SHP77 treated with DMSO at 0.1 percent for 48 hours (cell line): Measurements from ENCODE around the gene UPF1.

Experiments used
- DNase-seq: peaks from one replicate; lab custom pipeline; 2025; lab: John Stamatoyannopoulos, UW

Gene UPF1

DNA sequence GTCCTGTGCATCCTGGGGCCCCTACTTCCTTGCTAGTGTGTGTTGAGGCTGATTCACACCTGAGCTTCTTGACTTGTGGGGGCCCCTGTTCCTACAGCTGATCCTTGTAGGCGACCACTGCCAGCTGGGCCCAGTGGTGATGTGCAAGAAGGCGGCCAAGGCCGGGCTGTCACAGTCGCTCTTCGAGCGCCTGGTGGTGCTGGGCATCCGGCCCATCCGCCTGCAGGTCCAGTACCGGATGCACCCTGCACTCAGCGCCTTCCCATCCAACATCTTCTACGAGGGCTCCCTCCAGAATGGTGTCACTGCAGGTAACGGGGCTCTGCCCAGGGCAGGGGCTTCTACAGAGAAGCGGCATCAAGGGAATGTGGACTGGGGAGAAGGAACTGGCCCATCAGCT lies 25.5 kb downstream of the UPF1 start:
- DNase-seq: no peak

DNA sequence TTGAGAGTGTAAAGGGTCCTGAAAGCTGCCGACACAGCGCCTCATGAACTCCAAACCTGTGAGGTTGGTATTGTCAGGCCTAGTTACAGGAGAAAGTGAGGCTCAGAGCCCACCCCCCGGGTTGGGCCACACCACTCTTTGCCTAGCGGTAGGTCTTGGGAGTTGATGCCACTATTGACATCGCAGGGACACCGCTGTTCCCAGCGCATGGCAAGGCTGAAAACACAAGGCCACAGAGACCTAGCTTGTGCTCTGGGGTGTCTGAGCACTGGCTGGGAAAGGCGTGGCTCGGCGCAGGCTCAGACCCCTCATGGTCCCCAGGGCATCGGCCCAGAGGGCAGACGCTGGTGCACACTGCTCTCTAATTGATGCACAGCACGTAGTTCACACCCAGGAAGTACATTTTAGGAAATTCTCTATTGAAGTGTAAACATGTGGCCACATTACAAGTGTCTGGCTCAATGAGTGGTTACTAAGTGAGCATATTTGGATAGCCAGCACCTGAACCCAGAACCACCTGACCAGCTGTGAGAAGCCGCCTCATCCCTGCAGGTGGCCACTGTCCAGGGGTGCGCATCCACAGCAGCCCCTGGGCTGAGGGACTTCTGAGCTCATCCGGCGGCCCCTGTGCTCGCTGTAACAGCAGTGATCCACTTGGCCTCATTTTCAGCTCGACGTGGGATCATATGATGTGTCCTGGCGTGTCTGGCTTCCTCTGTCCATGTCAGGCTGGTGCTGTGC lies 27.3 kb downstream of the UPF1 start:
- DNase-seq: no peak

DNA sequence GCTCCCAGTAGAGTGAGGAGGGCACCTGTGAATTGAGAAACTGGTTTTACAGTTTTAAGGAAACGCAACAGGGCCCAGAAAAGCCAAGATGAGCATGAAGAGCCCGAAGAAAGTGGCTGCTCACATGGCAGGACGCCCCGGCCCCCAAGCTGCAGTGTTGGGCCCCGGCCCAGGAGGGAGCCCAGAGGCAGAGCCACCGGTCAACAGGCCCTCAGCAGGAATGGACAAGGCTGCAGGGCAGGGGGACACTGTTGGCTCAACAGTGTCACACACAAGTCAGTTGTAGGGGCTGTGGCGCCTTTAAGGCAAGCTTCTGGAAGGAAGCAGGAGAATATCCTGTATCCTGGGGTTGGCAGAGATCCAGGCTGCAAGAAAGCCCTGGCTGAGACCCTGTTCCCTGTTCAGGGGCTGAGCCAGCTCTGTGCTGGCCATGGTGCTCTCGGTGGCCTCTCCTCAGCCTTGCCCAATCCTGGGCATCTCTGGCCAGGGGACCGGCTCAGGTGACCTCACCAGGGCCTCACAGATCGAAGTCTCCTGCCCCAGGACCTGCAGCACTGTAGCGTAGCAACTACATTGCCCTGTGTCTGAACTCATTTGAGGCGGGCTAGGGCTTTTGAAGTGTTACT lies 28.0 kb downstream of the UPF1 start:
- DNase-seq: no peak

DNA sequence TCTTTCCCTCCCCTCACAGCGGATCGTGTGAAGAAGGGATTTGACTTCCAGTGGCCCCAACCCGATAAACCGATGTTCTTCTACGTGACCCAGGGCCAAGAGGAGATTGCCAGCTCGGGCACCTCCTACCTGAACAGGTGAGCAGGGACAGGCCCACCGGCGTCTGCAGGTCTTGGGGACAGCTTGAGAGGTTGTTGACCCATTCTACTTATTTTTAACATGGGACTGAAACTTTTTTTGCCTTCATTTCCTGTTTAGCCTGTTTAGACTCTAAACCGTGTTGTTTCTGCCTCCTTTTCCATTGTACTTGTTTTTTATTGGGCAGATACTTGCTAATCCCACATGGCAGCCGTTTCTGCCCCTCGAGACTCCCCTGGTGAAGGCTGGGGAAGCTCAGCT lies 28.5 kb downstream of the UPF1 start:
- no peak for DNase-seq

DNA sequence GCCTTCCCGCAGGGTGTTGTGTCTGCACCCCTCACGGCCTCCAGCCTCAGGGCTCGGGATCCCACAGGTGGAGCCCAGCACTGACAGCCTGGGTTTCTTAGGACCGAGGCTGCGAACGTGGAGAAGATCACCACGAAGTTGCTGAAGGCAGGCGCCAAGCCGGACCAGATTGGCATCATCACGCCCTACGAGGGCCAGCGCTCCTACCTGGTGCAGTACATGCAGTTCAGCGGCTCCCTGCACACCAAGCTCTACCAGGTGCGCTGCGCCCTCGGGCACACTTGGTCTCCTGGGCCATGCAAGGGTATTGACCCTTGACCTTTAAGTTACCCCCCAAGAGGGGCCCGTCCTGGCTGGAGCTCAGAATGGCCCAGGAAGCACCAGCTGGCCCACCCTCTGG lies 29.0 kb downstream of the UPF1 start:
- DNase-seq: no peak

DNA sequence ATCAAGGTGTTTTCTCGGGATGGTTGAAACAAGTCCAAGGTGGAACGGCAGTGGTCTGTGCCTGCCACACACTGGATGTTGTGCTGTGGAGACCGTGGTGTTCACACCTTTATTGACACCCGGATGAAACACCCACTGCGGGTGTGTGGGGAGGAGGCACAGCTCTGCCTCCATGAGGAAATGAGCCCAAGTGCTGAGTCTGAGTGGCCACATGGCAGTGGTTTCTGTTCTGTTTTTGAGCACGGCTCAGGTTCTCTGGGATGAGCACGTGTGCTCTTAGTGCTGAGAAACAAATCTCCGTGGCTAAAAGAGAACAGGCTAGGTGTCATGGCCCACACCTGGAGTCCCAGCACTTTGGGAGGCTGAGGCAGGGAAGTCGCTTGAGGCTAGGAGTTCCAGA lies 29.5 kb downstream of the UPF1 start:
- no peak for DNase-seq

DNA sequence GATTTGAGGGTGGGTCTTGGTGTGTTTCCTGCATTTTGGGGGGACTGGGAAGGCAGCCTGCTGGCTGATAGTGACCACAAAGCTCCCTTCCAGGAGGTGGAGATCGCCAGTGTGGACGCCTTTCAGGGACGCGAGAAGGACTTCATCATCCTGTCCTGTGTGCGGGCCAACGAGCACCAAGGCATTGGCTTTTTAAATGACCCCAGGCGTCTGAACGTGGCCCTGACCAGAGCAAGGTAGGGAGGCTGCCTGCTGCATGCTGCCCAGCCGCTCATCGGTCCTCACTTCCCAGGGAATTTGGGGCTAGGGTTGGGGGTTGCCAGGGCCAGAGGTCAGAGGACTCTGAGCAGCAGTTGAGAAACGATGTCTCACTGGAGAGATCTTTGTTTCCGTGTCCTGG lies 30.2 kb downstream of the UPF1 start:
- no peak for DNase-seq

DNA sequence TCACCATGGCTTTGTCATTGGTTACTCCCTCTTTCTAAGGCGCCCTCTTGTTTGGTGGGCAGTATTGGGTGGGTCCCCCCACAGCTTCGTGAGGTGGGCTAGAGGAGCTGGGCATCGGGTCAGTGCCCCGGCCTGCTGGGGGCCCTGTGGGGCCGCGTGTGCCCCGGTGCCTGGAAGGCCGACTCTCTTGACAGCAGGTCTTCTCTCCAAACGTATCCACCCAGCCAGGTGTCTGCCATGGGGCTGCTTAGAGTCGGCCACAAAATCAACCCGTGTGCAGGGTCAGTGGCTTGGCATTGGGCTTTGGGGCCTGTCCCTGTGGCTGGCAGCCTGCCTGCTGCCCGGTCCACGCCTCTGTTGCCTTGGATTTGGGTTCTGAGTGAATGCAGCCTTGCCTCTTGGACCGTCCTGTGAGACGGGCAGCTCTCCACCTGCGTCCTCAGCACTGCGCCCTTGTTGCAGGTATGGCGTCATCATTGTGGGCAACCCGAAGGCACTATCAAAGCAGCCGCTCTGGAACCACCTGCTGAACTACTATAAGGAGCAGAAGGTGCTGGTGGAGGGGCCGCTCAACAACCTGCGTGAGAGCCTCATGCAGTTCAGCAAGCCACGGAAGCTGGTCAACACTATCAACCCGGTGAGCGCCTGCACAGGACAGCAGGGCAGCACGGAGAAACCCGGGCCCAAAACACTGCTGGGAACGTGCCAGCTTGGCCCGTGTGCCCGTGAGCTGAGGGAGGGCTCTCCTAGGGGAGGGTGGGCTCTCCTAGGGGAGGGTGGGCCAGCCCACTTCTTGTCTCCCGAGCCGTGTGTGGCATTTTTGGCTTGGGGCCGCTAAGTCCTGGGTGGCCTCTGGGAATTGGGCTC lies 31.4 kb downstream of the UPF1 start:
- no peak for DNase-seq

DNA sequence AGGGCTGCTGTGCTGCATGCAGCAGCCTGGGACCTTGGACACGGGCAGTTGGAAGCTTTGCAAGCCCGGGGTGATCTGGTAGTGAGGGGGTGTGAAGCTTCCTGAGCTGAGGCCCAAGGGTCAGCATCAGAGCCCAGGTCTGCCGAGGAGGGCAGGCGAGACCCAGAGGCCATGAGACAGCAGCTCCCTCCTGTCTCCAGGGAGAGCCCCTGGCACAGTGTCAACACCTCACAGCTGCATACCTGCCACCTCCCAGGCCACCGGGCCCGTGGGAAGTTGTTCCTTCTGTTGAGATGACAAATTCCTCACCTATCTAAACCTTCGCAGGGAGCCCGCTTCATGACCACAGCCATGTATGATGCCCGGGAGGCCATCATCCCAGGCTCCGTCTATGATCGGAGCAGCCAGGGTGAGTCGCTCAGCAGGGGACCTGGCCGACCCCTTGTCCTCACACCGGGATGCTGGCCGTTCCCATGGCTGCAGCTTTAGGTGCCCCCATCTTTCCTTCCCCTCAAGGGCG lies 32.1 kb downstream of the UPF1 start:
- DNase-seq: no peak

DNA sequence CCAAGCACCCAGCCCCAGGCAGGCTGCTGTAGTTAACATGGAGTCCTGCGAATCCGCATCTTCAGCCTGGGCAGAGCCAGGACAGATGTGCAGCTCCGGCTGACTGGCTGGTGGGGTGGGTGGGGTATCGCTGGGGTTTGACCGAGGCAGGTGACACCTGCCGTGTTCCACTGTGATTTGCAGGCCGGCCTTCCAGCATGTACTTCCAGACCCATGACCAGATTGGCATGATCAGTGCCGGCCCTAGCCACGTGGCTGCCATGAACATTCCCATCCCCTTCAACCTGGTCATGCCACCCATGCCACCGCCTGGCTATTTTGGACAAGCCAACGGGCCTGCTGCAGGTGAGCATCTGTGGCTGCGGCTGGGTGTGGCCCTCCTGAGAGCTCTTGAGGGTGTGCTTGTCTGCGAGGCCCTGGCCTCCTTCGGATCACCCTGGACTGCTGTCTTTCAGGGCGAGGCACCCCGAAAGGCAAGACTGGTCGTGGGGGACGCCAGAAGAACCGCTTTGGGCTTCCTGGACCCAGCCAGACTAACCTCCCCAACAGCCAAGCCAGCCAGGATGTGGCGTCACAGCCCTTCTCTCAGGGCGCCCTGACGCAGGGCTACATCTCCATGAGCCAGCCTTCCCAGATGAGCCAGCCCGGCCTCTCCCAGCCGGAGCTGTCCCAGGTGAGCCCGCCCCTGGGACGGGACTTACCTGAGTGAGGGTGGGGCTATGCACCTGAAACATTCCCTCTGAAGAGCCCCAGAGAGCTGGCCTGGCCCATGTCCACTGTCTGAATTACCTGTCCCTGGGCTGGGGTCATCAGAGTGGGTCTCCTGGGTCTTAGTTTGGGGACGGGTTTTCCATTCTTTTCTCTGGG lies 33.6 kb downstream of the UPF1 start:
- no peak for DNase-seq

DNA sequence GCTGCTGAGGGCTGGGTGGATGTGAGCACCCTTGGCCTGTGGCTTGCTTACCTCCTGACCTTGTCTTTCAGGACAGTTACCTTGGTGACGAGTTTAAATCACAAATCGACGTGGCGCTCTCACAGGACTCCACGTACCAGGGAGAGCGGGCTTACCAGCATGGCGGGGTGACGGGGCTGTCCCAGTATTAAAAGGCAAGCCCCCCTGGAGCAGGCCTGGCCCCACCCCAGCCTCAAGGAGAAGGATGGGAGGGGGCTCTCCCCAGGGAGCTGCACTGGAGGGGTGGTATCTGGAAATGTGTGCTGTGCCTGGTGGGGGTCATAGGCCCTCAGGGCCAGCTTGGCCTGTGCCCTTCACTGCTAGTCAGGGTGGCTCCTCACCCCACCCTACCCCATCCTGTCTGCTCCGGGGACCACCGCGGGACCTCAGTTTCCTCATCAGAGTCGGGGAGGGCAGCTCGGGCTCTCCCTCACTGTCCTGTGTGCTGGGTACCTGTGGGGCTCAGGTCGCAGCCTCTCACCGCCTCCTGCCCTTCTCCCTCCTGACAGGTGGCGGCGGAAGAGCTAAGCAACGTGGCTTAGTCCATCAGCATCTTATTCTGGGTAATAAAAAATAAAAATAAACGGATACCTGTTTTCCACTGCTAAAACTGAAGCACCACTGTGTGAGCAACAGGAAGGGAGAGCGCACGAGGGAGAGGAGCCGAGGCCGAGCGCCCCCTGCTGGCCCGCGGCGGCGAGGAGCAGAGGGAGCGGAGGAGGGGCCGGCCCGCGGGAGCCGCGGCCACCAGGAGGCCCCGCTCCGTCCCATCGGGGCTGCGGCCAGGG lies 34.4 kb downstream of the UPF1 start:
- DNase-seq: no peak

DNA sequence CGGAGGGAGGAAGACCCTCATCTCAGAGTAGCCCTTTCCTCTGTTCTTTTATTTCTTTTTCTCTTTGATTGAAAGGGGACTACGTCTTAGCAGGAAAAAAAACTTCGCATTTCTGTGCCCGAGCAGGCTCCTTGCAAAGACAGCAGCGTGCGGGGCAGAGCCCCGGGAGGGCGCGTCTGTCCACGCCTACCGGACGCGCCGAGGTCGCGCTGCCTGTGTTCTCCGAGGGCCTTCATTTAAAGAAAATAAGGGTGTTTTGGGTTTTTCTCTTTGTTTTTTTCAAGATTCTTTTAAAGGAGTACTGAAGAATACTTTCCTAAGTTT lies 35.0 kb downstream of the UPF1 start:
- DNase-seq: no peak

DNA sequence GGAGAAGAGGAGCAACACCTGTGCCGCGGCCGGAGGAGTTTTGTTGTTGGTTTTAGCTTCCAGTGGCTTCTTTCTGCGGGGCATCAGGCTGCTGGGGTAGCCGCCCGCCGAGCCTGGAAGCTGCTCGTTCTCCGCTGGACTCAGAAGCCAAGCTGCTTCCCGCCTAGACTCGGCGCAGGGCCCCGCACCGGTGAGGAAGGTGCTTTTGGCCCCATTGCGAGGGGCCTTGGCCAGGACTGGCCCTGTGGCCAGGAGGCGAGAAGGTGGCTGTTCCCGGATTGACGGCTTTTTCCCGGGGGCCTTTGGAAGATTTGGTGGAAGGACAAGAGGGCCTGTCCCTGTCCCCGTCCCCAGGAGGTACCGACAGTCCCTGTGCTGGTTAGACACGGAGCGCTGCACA lies 35.4 kb downstream of the UPF1 start:
- no peak for DNase-seq

DNA sequence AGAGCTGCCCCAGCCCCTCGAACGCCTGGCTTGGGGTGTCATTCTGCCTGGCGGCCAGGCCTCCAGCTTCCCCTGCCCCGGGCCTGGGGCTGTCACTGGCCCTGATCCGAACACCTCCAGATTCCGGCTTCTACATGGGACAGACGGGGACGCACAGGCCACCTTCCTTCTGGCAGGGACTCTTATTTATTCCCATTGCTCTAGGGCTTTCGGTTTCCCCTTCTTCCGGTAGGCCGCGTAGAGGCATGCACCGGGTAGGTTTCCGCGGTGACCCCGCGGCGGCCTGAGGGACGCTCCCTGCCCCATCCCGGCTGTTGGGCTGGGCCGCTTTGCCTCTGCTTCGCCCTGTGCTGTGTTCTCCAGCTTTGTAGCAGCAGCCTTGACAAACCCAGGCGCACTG lies 36.0 kb downstream of the UPF1 start:
- DNase-seq: no peak

DNA sequence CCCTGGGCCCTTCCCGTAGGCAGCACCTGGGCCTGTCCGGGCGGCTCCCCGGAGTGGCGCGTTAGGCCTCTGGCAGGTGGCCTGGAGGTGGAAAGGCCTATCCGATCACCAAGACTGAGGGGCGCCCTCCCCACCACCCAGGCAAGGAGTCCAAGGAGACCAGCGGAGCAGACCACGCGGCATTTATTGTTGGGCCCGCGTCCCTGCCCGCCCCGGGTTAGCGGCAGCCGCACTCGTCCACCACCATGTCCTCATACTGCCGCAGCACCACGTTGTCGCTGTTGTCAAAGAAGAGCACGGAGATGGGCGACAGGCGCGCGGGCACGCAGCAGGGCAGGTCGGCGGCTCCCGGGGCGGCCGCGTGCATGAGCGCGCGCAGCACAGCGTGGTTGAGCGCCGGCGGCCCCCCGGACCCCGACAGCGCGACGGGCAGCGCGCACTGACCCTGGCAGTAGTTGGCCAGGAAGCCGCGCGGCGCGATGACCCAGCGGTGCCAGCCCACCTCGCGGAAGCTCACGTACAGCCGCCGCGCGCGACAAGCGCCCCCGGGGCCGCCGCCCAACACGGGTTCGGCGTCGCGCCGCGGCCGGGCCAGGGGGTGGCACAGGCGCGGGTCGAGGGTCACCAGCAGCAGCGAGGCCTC lies 36.7 kb downstream of the UPF1 start:
- no peak for DNase-seq

DNA sequence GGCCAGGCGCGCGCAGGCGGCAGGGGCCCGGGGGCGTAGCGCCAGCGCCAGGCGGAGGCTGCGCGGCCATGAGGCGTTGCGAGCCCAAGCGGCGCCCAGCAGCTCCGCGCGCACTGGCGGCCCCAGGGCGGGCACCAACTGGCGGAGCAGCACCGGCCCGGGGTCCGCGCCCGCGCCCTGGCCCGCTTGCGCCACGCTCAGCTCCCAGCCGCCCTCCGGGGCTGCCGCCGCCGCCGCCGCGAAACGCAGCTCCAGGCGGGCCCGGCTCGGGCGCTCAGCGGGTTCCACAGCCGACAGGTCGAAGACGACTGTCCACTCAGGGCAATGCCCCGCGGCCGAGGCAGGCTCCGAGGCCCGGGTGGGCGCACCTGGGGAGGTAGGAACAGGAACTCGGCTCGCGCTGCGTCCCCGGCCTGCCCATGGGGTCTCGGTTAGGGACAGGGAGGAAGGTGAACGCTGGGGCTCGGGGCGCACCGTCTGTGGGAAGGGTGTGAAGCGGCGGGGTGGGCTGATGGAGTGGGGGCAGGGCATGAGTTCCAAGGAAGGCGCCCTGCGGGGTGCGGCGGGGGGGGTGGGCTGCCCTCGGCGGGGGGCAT lies 37.4 kb downstream of the UPF1 start:
- DNase-seq: no peak

DNA sequence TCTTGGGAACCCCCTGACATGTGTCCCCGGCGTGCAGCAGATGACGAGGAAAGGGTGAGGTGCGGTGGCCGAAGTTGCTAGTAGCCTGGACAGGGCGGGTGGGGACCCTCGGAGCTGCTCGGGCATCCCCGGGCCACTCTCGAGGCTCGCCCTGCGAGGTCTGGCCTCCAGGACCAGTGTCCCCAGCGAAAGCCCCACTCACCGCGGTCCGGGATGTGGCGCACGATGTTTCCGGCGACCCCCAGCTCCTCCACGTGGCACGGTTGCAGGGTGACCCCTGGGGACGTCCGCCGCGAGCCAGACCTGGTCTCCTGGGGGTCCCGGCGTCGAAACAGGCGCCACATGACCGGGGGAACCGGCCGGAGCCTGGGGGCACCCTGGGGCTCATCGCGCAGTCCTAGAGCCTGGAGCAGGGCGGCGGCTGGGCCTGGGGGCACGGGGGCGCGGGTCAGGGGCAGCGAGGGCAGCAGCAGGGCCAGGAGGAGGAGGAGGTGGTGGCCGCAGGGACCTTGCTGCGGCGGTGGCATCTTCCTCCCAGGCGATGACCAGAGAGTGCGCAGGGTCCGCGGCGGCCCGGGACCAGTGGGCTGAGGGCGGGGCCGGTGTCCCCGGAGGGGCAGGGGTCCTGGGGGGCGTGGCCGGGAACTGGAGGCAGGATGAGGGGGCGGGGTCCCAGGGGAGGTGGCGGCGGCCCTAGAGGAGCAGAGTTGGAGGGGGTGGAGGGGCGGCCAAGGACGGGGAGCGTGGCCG lies 38.2 kb downstream of the UPF1 start:
- DNase-seq: no peak

DNA sequence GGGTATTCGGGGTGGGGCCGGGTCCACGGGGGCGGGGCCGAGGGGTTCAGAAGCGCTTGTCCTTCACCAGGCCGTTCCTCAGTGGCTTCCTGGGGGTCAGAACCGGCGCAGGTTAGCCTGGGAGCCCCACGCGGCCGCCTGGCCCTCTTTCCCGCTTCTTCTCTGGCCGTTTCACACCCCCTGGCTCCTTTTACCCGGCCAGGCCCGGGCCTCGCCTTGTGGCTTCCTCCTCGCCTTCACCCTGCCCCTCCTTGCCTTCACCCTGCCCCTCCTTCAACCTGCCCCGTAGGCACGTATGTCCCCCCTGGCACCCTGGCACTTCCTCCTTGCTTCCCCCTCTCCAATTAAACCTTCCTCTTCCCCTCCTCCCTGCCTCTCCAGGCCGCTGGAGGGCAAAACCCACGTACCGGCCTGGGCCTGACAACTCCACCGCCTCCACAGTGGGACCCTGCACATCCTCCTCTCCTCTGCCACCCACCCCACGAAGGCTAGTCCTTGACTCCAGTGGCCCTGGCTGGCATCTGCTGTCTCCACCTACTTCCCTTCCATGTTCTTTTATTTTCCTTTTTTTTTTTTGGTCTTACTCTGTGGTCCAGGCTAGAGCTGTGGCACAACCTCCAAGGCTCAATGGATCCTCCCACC lies 38.9 kb downstream of the UPF1 start:
- no peak for DNase-seq

DNA sequence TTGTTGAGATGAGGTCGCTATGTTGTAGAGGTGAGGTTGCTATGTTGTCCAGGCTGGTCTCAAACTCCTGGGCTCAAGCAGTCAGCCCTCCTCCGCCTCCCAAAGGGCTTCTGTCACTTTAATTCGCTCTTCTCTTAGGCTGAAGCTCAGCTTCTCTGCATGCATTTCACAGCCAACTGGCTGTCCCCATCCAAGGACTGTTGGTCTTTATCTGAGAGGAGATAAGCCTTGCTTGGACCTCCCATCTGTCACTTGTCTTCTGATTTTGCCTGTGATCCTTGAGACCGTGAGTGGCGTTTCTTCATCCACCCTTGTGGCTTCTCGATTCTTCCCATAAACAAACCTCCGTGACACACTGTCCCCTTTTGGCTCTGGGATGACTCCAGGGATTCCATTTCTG lies 39.8 kb downstream of the UPF1 start:
- no peak for DNase-seq
